Panc1 (cell line): ENCODE results near the gene TMPRSS5.

Source experiments
- POLR2AphosphoS5 ChIP-seq: IDR thresholded peaks from 2 replicates; pipeline ENCODE4 v1.6.1; 2012; ENCODE audit warnings: mild to moderate bottlenecking, low read depth, low read length, moderate library complexity
- TF ChIP-seq, protein P1 (sequence below): fragments of 450-650 bp; IDR thresholded peaks from 2 replicates; pipeline ENCODE4 v1.5.1; 2017; ENCODE audit warnings: mild to moderate bottlenecking
- TF ChIP-seq, protein P2 (sequence below), 2 experiments: IDR thresholded peaks; 2 replicates each; pipeline ENCODE4 v1.6.1; 2011 to 2012; ENCODE audit warnings: low read depth in 2 of 2, control low read depth in 1 of 2, low read length in 1 of 2, mild to moderate bottlenecking in 1 of 2, moderate library complexity in 1 of 2; ENCODE audit not compliant: insufficient read depth in 1 of 2

DNA sequence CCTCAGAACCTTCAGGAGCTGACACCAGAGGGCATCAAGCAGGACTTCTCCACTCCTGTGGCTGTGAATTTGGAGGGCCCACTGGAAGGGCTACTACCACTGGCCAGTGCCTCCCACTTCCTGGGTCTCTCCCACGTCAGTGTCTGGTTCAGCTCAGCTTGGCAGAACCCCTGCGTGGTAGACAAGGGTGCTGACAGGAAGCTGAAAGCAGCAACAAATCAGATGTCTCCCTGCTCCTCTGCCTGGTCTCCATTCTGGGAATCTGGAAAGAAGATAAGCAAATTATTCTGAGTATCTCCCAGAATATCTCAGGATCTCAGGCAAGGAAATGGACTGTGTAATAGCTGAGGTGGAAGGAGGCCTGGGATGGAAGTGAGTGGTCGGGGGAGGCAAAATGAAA, 61.5 kb downstream of the TMPRSS5 start:
- TF ChIP-seq, protein P1, sequence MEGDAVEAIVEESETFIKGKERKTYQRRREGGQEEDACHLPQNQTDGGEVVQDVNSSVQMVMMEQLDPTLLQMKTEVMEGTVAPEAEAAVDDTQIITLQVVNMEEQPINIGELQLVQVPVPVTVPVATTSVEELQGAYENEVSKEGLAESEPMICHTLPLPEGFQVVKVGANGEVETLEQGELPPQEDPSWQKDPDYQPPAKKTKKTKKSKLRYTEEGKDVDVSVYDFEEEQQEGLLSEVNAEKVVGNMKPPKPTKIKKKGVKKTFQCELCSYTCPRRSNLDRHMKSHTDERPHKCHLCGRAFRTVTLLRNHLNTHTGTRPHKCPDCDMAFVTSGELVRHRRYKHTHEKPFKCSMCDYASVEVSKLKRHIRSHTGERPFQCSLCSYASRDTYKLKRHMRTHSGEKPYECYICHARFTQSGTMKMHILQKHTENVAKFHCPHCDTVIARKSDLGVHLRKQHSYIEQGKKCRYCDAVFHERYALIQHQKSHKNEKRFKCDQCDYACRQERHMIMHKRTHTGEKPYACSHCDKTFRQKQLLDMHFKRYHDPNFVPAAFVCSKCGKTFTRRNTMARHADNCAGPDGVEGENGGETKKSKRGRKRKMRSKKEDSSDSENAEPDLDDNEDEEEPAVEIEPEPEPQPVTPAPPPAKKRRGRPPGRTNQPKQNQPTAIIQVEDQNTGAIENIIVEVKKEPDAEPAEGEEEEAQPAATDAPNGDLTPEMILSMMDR: no peak
- TF ChIP-seq POLR2AphosphoS5: no peak
- TF ChIP-seq, protein P2, sequence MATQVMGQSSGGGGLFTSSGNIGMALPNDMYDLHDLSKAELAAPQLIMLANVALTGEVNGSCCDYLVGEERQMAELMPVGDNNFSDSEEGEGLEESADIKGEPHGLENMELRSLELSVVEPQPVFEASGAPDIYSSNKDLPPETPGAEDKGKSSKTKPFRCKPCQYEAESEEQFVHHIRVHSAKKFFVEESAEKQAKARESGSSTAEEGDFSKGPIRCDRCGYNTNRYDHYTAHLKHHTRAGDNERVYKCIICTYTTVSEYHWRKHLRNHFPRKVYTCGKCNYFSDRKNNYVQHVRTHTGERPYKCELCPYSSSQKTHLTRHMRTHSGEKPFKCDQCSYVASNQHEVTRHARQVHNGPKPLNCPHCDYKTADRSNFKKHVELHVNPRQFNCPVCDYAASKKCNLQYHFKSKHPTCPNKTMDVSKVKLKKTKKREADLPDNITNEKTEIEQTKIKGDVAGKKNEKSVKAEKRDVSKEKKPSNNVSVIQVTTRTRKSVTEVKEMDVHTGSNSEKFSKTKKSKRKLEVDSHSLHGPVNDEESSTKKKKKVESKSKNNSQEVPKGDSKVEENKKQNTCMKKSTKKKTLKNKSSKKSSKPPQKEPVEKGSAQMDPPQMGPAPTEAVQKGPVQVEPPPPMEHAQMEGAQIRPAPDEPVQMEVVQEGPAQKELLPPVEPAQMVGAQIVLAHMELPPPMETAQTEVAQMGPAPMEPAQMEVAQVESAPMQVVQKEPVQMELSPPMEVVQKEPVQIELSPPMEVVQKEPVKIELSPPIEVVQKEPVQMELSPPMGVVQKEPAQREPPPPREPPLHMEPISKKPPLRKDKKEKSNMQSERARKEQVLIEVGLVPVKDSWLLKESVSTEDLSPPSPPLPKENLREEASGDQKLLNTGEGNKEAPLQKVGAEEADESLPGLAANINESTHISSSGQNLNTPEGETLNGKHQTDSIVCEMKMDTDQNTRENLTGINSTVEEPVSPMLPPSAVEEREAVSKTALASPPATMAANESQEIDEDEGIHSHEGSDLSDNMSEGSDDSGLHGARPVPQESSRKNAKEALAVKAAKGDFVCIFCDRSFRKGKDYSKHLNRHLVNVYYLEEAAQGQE (IDR thresholded peaks at IDR 0.05; ENCODE audit: insufficient read depth in 1 of 2, low read depth in 2 of 2, low read length in 1 of 2): no peak
